GM18502 (cell line): ENCODE measurements around the gene MRPL19.

Experiments
- ATAC-seq: cut with Tn5 transposase; IDR thresholded peaks from one replicate; pipeline ENCODE4 v1.9.1; 2021; ENCODE audit warnings: mild to moderate bottlenecking; ENCODE audit not compliant: unreplicated experiment, poor library complexity

MRPL19 gene

GRCh38 chr2:75720525-75720924 is 73.9 kb downstream of the MRPL19 start:
- ATAC-seq: no peak

- ATAC-seq: no peak
Measured at GRCh38 chr2:75722687-75723086, 76.1 kb downstream of the MRPL19 start.

GRCh38 chr2:75728614-75729419 is 82.2 kb downstream of the MRPL19 start:
- ATAC-seq: no peak

- ATAC-seq: no peak
Measured at GRCh38 chr2:75729861-75730260, 83.3 kb downstream of the MRPL19 start.

- ATAC-seq: no peak
Measured at GRCh38 chr2:75736276-75736675, 89.7 kb downstream of the MRPL19 start.

GRCh38 chr2:75737961-75738360 is 91.4 kb downstream of the MRPL19 start:
- no peak for ATAC-seq
